Sigmoid colon (tissue), 7 donors: ENCODE results near the gene PRLR. TPM values are rescaled to one million over a fixed set of nuclear protein-coding genes. Genes with fewer than 3 reads are reported as not detected.

Source experiments
- DNase-seq: peaks from one replicate; pipeline ENCODE4 v3.0.0-alpha.2; 2019
- H3K27ac ChIP-seq, 4 donors: fragments of 200-600 bp; sonication (generic); one replicate each; pipeline ENCODE4 v1.5.1; 2016 to 2019; ENCODE audit warnings: mild to moderate bottlenecking in 1 of 4
- H3K27me3 ChIP-seq, 3 donors: fragments of 200-600 bp; sonication (generic); one replicate each; pipeline ENCODE4 v1.5.1; 2019; ENCODE audit warnings: mild to moderate bottlenecking in 1 of 3
- H3K36me3 ChIP-seq, 4 donors: fragments of 200-600 bp; sonication (generic); one replicate each; pipeline ENCODE4 v1.5.1; 2016 to 2019
- H3K4me1 ChIP-seq, 4 donors: fragments of 200-600 bp; sonication (generic); one replicate each; pipeline ENCODE4 v1.5.1; 2017 to 2019
- H3K4me3 ChIP-seq, 4 donors: fragments of 200-600 bp; sonication (generic); one replicate each; pipeline ENCODE4 v1.5.1; 2017 to 2019; ENCODE audit warnings: mild to moderate bottlenecking in 2 of 4, moderate library complexity in 1 of 4
- H3K9me3 ChIP-seq, 4 donors: fragments of 200-600 bp in 3 of 4; sonication (generic) in 3 of 4; one replicate each; pipeline versions ENCODE4 v1.5.1 to v1.6.1; 2013 to 2019
- CTCF ChIP-seq, 4 experiments: fragments of 450-650 bp in 3 of 4; fragments of 200-600 bp in 1 of 4; IDR thresholded peaks; one replicate each; pipeline ENCODE4 v1.5.1; 2016 to 2019; ENCODE audit warnings: antibody characterized with exemption in 4 of 4, mild to moderate bottlenecking in 3 of 4, moderate library complexity in 2 of 4
- EP300 ChIP-seq, 4 donors: sonication (generic); formaldehyde crosslinking; IDR thresholded peaks; one replicate each; pipeline ENCODE4 v1.6.1; 2017; ENCODE audit warnings: antibody characterized with exemption in 4 of 4
- POLR2A ChIP-seq, 2 donors: fragments of 450-650 bp; IDR thresholded peaks; one replicate each; pipeline ENCODE4 v1.6.1; 2016; ENCODE audit warnings: antibody characterized with exemption in 2 of 2, mild to moderate bottlenecking in 2 of 2, moderate library complexity in 2 of 2
- POLR2AphosphoS5 ChIP-seq, 4 donors: sonication (generic); formaldehyde crosslinking; IDR thresholded peaks; one replicate each; pipeline ENCODE4 v1.6.1; 2017; ENCODE audit warnings: antibody characterized with exemption in 4 of 4
- WGBS, 2 donors: extraction: QIAGEN DNeasy Blood & Tissue Kit; methylation state at CpG; one replicate each; pipeline ENCODE4 v1.1.7; 2013; 5-methylcytosine and 5-hydroxymethylcytosine counted together
- intact Hi-C: fragments of 100-400 bp; cut with DNase I; formaldehyde crosslinking; loops from one replicate; pipeline ENCODE4 v1.15.1; 2023
- polyA plus RNA-seq, 3 donors: library from polyadenylated mRNA; stranded (reverse); fragments of 200-250 nt; gene quantifications; one replicate each; pipeline ENCODE4 v1.2.3, GENCODE V29; 2013
- total RNA-seq, 4 donors: library from RNA; depleted of rRNA; stranded (reverse); fragments of >200 nt; gene quantifications; one replicate each; pipeline ENCODE4 v1.1.0, GENCODE V29; 2016
- donor health status: healthy with polysubstance abuse.
- donor health status: Bipolar disorder and iron deficiency.
- donor health status: healthy.

Gene PRLR
- total and polyA plus RNA-seq, 7 donors = 0.60 to 1.9 (median 0.95) TPM

- no peak overlapping the region for H3K4me3 ChIP-seq
- H3K27ac ChIP-seq = no peak overlapping the region
- intact Hi-C loops = no loop called here
- H3K9me3 ChIP-seq = no peaks in the 10 kb centered on the region
- peaks cover 0 to 18% (median 12%) of the 10 kb centered on the region in 4 donors for H3K4me1 ChIP-seq
- no peak for DNase-seq
- H3K27me3 ChIP-seq = no peaks in the 10 kb centered on the region
- 21 to 51% methylated on average over 5 of the region's 5 CpGs for WGBS, 2 donors
- TF ChIP-seq POLR2A (IDR thresholded peaks at IDR 0.05) (no peak), CTCF (IDR thresholded peaks at IDR 0.05) (peak in 1 of 4 experiments; percentile 11)
- H3K36me3 ChIP-seq = no peaks in the 10 kb centered on the region
These were observed 27.8 kb downstream of the PRLR start for GRCh38 chr5:35202319-35203111.

- no peak for TF ChIP-seq CTCF (IDR thresholded peaks at IDR 0.05)
- Histone ChIP-seq H3K9me3 (no peaks in the 10 kb centered on the region), H3K27me3 (no peaks in the 10 kb centered on the region), H3K27ac (no peak overlapping the region), H3K4me1 (peaks cover 0 to 19% (median 13%) of the 10 kb centered on the region in 4 donors), H3K4me3 (no peak overlapping the region), H3K36me3 (no peaks in the 10 kb centered on the region)
- WGBS, 2 donors = 91% methylated on average over 2 of the region's 2 CpGs
- intact Hi-C loops = no loop called here
- no peak for DNase-seq
These were observed 29.0 kb downstream of the PRLR start for GRCh38 chr5:35201291-35201690.

GRCh38 chr5:35199886-35200285 is 30.4 kb downstream of the PRLR start:
- 91 to 96% methylated on average over 3 of the region's 3 CpGs for WGBS, 2 donors
- Histone ChIP-seq H3K4me1 (peaks cover 0 to 19% (median 13%) of the 10 kb centered on the region in 4 donors), H3K9me3 (no peaks in the 10 kb centered on the region), H3K4me3 (no peak overlapping the region), H3K27ac (no peak overlapping the region), H3K36me3 (no peaks in the 10 kb centered on the region), H3K27me3 (no peaks in the 10 kb centered on the region)
- intact Hi-C loops = no loop called here
- DNase-seq = no peak
- TF ChIP-seq POLR2A (IDR thresholded peaks at IDR 0.05) (no peak), POLR2AphosphoS5 (IDR thresholded peaks at IDR 0.05) (no peak), CTCF (IDR thresholded peaks at IDR 0.05) (no peak), EP300 (IDR thresholded peaks at IDR 0.05) (no peak)

GRCh38 chr5:35198686-35199085 is 31.6 kb downstream of the PRLR start:
- intact Hi-C loops = no loop called here
- no peak for TF ChIP-seq EP300 (IDR thresholded peaks at IDR 0.05)
- TF ChIP-seq POLR2AphosphoS5 (IDR thresholded peaks at IDR 0.05) = no peak
- no peak for TF ChIP-seq CTCF (IDR thresholded peaks at IDR 0.05)
- no peak for TF ChIP-seq POLR2A (IDR thresholded peaks at IDR 0.05)
- no peak for DNase-seq

GRCh38 chr5:35198075-35198474 is 32.2 kb downstream of the PRLR start:
- DNase-seq = no peak
- Histone ChIP-seq H3K27me3 (no peaks in the 10 kb centered on the region), H3K4me1 (peaks cover 0 to 19% (median 13%) of the 10 kb centered on the region in 4 donors), H3K4me3 (no peak overlapping the region), H3K9me3 (no peaks in the 10 kb centered on the region), H3K27ac (no peak overlapping the region), H3K36me3 (no peaks in the 10 kb centered on the region)
- intact Hi-C loops = no loop called here
- 6 to 42% methylated on average over 5 of the region's 5 CpGs for WGBS, 2 donors
- TF ChIP-seq EP300 (IDR thresholded peaks at IDR 0.05) = no peak
- TF ChIP-seq POLR2AphosphoS5 (IDR thresholded peaks at IDR 0.05) = no peak
- no peak for TF ChIP-seq CTCF (IDR thresholded peaks at IDR 0.05)
- TF ChIP-seq POLR2A (IDR thresholded peaks at IDR 0.05) = no peak

More at GRCh38 chr5:35198686-35199085, 31.6 kb downstream of the PRLR start:
- no peaks in the 10 kb centered on the region for H3K36me3 ChIP-seq
- no peak overlapping the region for H3K4me3 ChIP-seq
- no peaks in the 10 kb centered on the region for H3K27me3 ChIP-seq
- H3K4me1 ChIP-seq = peaks cover 0 to 19% (median 13%) of the 10 kb centered on the region in 4 donors
- H3K9me3 ChIP-seq = no peaks in the 10 kb centered on the region
- WGBS, 2 donors = 22 to 48% methylated on average over 4 of the region's 4 CpGs
- H3K27ac ChIP-seq = no peak overlapping the region
